Gastrocnemius medialis (tissue), 4 donors: ENCODE data around the gene SLC46A1. TPM values are rescaled to one million over a fixed set of nuclear protein-coding genes. Genes with fewer than 3 reads are reported as not detected.

Source experiments
- ATAC-seq, 2 donors: fragments of 150-250 bp; one replicate each; pipeline ENCODE4 v1.9.1; 2016
- DNase-seq, 2 donors: peaks; one replicate each; pipeline ENCODE4 v3.0.0-alpha.2; 2019
- H3K27ac ChIP-seq, 4 donors: fragments of 200-600 bp; sonication (generic); 1 replicate in 1 of 4; 2 replicates in 3 of 4; pipeline ENCODE4 v1.5.1; 2016 to 2018; ENCODE audit warnings: mild to moderate bottlenecking in 2 of 4, moderate library complexity in 1 of 4
- H3K27me3 ChIP-seq, 3 donors: fragments of 200-600 bp; sonication (generic) in 2 of 3; 1 replicate in 1 of 3; 2 replicates in 2 of 3; pipeline versions ENCODE4 v1.5.1 to v1.6.0; 2016 to 2019; ENCODE audit warnings: mild to moderate bottlenecking in 1 of 3, moderate library complexity in 1 of 3
- H3K36me3 ChIP-seq, 2 donors: fragments of 200-600 bp; sonication (generic) in 1 of 2; one replicate each; pipeline ENCODE4 v1.5.1; 2017 to 2018
- H3K4me1 ChIP-seq, 2 donors: fragments of 200-600 bp; sonication (generic) in 1 of 2; one replicate each; pipeline ENCODE4 v1.5.1; 2016 to 2017; ENCODE audit warnings: mild to moderate bottlenecking in 2 of 2
- H3K4me3 ChIP-seq, 4 donors: fragments of 200-600 bp; sonication (generic) in 3 of 4; 1 replicate in 1 of 4; 2 replicates in 3 of 4; pipeline ENCODE4 v1.5.1; 2016 to 2019; ENCODE audit warnings: mild to moderate bottlenecking in 2 of 4
- H3K9me3 ChIP-seq, 3 donors: fragments of 200-600 bp; sonication (generic) in 2 of 3; 1 replicate in 1 of 3; 2 replicates in 2 of 3; pipeline ENCODE4 v1.5.1; 2016 to 2019
- POLR2A ChIP-seq, 2 donors: fragments of 450-650 bp; IDR thresholded peaks; one replicate each; pipeline ENCODE4 v1.6.1; 2017; ENCODE audit warnings: antibody characterized with exemption in 2 of 2, mild to moderate bottlenecking in 2 of 2, moderate library complexity in 2 of 2
- in situ Hi-C, 4 donors: fragments of 200-750 bp; cut with MboI; loops; one replicate each; pipeline versions ENCODE4 v1.15.0 to v1.8.0; 2017; ENCODE audit warnings: low sequenced_read_pairs in 4 of 4
- intact Hi-C: fragments of 100-400 bp; cut with DNase I; formaldehyde crosslinking; loops from one replicate; pipeline ENCODE4 v1.15.1; 2023; ENCODE audit warnings: low total_unique reads
- total RNA-seq, 4 donors: library from RNA; depleted of rRNA; stranded (reverse); fragments of >200 nt; gene quantifications; one replicate each; pipeline versions ENCODE4 v1.1.0 to v1.2.3, GENCODE V29; 2016
- TF ChIP-seq, protein P1 (sequence below), 5 experiments: fragments of 450-650 bp in 3 of 5; fragments of 200-600 bp in 2 of 5; sonication (generic) in 2 of 5; IDR thresholded peaks in 4 of 5; conservative IDR thresholded peaks in 1 of 5; 1 replicate in 4 of 5; 2 replicates in 1 of 5; pipeline ENCODE4 v1.5.1; 2016 to 2019; ENCODE audit warnings: antibody characterized with exemption in 5 of 5, mild to moderate bottlenecking in 3 of 5, moderate library complexity in 3 of 5

SLC46A1 gene
- total RNA-seq, 4 donors from 2014 or later = 1.9 to 3.5 (median 2.4) TPM

GRCh38 chr17:28395426-28395825 lies 10.6 kb downstream of the SLC46A1 start:
- Histone ChIP-seq H3K27me3 (no peaks in the 10 kb centered on the region), H3K36me3 (peaks cover 0 to 2% of the 10 kb centered on the region in 2 donors), H3K27ac (no peak overlapping the region), H3K4me1 (no peaks in the 10 kb centered on the region), H3K4me3 (no peak overlapping the region), H3K9me3 (no peaks in the 10 kb centered on the region)
- intact Hi-C loops = no loop called here
- TF ChIP-seq, protein P1, sequence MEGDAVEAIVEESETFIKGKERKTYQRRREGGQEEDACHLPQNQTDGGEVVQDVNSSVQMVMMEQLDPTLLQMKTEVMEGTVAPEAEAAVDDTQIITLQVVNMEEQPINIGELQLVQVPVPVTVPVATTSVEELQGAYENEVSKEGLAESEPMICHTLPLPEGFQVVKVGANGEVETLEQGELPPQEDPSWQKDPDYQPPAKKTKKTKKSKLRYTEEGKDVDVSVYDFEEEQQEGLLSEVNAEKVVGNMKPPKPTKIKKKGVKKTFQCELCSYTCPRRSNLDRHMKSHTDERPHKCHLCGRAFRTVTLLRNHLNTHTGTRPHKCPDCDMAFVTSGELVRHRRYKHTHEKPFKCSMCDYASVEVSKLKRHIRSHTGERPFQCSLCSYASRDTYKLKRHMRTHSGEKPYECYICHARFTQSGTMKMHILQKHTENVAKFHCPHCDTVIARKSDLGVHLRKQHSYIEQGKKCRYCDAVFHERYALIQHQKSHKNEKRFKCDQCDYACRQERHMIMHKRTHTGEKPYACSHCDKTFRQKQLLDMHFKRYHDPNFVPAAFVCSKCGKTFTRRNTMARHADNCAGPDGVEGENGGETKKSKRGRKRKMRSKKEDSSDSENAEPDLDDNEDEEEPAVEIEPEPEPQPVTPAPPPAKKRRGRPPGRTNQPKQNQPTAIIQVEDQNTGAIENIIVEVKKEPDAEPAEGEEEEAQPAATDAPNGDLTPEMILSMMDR (IDR thresholded peaks at IDR 0.05 in 4 of 5, conservative IDR thresholded peaks at IDR 0.05 in 1 of 5) = no peak
- no peak for TF ChIP-seq POLR2A (IDR thresholded peaks at IDR 0.05)
- in situ Hi-C loops = loop anchor here in 1 of 4 donors (5.0 kb wide), 1 partner anchor 52 kb away; no protein-coding TSS in a partner anchor
- DNase-seq = no peak
- no peak for ATAC-seq

DNA sequence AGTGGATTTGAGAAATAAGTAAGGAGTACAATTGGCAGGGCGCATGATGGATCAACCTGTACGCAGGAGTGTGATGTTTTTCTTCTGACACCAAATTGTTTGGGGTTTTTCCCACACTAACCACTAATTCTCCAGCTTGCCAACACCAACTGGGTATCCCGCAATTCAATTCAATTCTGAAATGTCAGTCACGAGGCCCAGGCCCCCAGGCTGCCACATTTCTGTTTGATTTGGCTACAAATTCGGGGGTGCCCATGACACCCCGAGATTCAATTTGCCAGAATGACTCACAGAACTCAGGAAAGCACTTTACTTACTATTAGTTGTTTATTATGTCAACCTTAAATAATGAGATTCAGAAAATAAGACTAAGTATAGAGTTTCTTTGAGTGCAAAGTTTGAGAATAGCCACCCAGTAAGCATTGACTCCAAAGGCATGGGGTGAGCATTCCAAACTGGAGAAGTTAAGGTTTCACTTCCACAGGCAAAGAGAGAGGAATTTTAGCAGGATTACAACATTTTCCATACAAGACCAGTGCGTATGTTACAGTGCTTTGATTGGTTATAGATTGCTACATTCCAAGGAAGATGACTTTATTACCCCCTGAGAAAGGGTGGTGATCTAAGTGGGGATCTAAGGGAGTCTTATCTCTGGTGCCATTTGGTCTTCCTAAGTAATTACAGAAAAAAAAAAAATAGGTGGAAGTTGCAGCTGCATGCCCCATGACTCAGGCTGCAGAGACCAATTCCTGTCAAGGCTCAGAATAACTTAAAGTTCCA lies 11.5 kb downstream of the SLC46A1 start:
- Histone ChIP-seq H3K4me1 (no peaks in the 10 kb centered on the region), H3K9me3 (no peaks in the 10 kb centered on the region), H3K27me3 (no peaks in the 10 kb centered on the region), H3K4me3 (no peak overlapping the region), H3K36me3 (no peaks in the 10 kb centered on the region), H3K27ac (no peak overlapping the region)
- intact Hi-C loops (no loop called here), in situ Hi-C loops (loop anchor here in 1 of 4 donors (5.0 kb wide), 1 partner anchor 53 kb away; no protein-coding TSS in a partner anchor)
- no peak for ATAC-seq
- no peak for TF ChIP-seq POLR2A (IDR thresholded peaks at IDR 0.05)
- TF ChIP-seq, protein P1 (IDR thresholded peaks at IDR 0.05 in 4 of 5, conservative IDR thresholded peaks at IDR 0.05 in 1 of 5) = no peak
- DNase-seq = no peak

- Histone ChIP-seq H3K27ac (no peak overlapping the region), H3K27me3 (no peaks in the 10 kb centered on the region), H3K9me3 (no peaks in the 10 kb centered on the region), H3K4me3 (no peak overlapping the region), H3K4me1 (no peaks in the 10 kb centered on the region), H3K36me3 (no peaks in the 10 kb centered on the region)
- TF ChIP-seq, protein P1 (IDR thresholded peaks at IDR 0.05 in 4 of 5, conservative IDR thresholded peaks at IDR 0.05 in 1 of 5) = no peak
- no peak for TF ChIP-seq POLR2A (IDR thresholded peaks at IDR 0.05)
- ATAC-seq (no peak), DNase-seq (no peak)
- in situ Hi-C loops = no loop called here
- intact Hi-C loops = no loop called here
These were observed 13.5 kb downstream of the SLC46A1 start for GRCh38 chr17:28392491-28392890.

DNA sequence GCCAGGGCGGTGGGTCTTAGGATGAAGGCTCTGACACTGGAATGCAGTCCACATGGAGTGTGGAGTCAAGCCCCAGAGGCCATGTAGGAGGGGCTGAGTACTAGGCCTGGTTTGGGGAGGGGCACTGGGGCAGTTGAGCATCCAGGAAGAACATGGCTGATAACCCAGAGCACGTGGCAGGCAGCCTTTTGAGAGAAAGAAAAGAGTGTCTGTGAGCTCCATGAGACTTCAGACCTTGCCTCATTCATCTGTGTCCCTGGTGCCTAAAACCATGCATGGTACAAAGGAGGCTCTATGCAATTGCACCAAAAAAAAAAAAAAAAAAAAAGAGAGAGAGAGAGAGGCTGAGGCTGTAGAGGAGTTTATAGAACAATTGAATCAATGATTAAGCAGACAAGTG lies 14.6 kb downstream of the SLC46A1 start:
- H3K4me1 ChIP-seq = no peaks in the 10 kb centered on the region
- H3K27me3 ChIP-seq = no peaks in the 10 kb centered on the region
- ATAC-seq = no peak
- no peak overlapping the region for H3K4me3 ChIP-seq
- H3K9me3 ChIP-seq = no peaks in the 10 kb centered on the region
- intact Hi-C loops = no loop called here
- no peak for DNase-seq
- H3K36me3 ChIP-seq = no peaks in the 10 kb centered on the region
- H3K27ac ChIP-seq = no peak overlapping the region
- TF ChIP-seq, protein P1 (IDR thresholded peaks at IDR 0.05 in 4 of 5, conservative IDR thresholded peaks at IDR 0.05 in 1 of 5) = no peak
- TF ChIP-seq POLR2A (IDR thresholded peaks at IDR 0.05) = no peak
- in situ Hi-C loops = no loop called here
